HG03432 (cell line): Measurements from ENCODE around the gene ELOVL5.

Experiments
- ATAC-seq: cut with Tn5 transposase; IDR thresholded peaks from one replicate; pipeline ENCODE4 v1.9.1; 2021; ENCODE audit warnings: mild to moderate bottlenecking, moderate library complexity; ENCODE audit not compliant: unreplicated experiment

ELOVL5 gene

DNA sequence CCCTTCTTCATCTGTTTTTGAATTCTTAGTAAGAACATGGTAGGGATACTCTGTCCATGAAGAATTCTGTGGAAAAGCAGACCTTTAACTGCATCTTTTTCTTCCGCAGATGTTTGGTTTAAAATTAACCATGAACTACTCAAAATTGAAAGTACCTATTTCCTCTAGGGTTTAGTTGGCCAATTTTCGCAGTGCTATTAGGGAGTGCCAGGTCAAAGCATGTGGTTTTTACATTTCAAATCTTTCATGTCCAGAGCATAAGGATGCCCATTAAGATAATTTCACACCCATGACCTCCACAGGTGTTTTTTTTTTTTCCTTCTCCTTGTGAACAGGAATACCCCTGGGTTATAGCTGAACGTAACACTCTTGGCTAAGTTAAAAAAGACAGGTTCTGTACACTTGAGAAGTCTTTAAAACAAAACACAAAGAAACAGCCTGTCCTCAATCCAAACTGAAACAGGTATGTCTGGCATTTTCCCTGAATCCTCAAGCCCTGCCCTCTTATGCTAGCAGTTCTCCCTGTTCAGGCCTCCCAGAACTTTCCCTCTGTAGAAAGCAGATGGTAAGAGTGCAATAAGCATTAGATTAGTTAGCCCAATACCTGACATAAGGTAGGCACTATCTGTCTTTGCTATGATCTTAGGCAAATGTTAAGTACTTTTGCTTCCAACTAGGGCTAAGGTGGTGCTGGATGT, 67.1 kb downstream of the ELOVL5 start:
- ATAC-seq = peak; percentile 70

DNA sequence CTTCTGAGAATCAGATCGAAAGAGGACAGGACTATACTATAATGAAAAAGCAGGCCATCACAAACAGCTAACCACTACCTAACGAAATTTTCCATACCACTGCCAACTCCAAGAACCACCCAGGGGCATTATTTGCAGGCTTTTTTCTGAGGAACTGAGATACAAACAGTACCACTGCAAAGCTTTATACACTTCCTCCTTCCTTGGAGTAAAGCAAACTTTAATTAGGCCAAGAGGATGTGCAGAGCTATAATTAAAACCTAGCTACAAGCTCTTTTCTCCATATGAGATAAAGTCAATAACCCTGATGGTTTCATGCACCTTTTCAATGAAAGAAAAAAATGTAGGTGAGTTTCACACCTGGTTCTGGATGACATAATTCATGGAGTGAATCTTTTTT, 68.5 kb downstream of the ELOVL5 start:
- no peak for ATAC-seq

DNA sequence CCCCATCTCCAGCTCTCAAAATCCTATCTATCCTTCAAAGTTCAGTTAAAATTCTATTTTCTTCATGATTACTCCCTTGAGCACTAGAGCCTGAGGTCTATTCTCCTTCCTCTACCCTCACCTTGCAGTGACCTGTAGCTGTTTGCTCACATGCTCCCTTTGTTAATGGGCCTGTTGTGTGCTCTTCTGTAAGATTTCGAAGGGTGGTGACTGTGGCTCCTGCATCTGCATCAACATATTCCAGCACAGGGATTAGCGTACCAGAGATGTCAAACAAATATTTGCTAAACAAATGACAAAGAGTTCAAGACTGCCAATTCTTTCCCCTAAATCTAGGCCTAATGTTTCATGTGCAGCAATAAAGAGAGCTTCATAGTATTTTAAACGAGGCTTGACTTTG, 69.5 kb downstream of the ELOVL5 start:
- ATAC-seq = no peak

DNA sequence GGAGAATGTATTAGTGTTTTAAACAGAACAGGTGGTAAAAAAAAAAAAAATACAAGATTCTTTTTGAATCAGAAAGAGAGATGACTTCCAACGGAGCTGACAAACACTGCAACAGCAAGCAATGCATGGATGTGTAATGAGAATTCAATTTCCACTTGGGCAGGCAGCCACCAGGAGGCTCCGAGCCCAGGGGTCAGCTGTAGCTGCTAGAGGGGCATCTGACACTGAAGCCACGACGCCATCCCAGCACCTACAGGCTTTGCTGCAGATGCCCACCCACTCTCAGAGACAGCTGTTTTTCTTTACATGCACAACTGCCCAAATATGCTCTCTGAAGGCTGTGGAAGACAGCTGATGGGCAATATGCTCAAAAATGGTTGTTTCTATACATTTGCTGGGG, 75.4 kb downstream of the ELOVL5 start:
- ATAC-seq = no peak

DNA sequence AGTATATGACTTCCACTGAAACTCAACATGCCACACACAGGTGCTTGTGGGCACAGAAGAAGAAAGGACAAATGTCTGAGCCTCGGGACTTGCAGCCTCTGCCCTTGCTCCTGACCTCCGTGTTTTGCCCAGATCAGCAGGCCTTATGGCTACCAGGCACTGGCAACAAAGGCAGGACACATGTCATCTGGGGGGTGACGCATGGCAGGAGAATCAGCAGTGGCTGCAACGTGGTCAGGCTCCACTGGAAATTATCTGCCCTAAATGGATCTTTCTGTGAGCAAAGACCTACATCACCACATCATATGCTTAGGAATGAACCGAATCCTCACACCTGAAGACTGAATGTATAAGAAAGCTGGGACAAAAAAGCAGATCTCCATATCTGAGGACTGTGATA, 78.9 kb downstream of the ELOVL5 start:
- ATAC-seq = no peak

DNA sequence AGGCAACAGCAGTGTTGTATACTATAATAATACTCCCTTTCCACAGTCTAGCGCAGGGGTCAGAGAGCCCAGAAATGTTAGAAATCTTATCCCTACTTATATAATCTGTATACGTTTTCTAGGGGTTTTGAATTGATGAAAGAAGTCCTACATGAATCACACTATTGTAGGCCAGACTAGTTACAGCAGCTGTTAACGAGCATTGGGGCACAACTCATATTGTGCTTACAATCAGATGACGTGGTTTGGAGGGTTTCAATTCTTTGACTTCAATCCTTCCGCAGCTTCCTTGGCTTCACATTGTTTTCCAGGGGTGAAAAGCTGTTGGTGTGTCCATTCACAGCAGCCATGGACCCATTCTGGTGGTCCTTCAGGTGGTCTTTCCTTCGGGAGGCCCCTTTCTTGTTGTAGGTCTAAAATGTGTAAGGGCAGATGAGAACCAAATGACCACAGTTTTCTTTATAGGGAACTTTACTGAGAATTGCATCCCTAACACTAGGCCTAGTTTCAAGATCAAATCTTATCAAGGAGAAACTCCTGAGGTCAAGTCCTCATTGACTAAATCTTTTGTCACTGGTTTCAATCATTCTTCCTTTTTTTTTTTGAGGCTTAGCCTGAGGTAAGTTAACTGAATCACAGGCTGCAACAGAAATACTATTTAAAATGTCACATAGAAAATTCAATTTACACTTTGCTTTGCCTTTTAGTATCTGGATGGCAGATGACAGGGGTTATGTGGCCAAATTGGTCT, 79.7 kb downstream of the ELOVL5 start:
- ATAC-seq = no peak

DNA sequence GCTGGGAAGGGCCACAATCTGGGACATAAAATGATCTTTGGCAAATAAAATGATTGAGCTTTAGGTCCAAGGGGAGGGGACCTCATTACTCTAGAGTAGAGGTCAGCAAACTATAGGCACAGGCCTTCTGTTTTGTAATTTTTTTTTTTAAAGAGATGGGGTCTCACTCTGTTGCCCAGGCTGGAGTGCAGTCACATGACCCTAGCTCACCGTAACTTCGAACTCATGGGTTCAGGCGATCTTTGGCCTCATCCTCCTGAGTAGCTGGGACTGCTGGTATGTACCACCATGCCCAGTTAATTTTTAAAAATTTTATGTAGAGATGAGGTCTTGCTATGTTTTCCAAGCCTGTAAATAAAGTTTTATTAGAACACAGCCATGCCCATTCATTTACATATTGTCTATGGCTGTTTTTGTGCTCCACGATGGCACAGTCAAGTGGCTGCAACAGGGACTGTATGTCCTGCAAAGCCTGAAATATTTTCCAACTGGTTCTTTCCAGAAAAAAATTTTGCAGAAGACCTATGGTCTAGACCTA, 82.1 kb downstream of the ELOVL5 start:
- ATAC-seq = no peak

DNA sequence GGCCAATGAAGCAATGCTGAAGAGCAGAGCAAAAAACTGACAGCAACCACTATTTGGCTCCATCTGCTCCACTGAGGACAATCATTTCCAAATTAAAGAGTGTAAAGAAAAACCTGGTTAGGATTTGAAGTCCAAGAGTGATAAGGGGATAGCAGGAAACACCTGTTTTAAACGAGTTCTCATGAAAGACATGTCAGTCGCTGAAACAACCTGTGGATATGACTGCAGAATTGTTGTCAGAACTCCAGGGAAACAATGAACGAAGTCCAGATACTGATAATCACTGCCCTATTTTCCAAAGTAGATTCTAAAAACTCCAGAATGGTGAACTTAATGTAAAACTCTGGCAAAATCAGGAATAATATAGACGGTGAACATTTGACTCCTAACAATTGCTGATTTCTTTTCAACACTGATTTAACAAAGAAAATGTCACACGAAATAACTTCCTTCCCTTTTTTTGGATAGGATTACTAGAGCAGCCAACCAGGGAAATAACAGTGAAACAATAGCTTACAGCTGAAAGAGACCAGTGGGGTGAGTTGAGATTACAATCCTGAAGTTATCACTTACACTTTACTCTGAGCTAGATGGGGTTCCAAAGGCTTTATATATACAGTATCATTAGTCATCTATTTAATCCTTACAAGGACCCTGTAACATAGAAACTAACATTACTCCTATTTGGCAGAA, 83.7 kb downstream of the ELOVL5 start:
- no peak for ATAC-seq

DNA sequence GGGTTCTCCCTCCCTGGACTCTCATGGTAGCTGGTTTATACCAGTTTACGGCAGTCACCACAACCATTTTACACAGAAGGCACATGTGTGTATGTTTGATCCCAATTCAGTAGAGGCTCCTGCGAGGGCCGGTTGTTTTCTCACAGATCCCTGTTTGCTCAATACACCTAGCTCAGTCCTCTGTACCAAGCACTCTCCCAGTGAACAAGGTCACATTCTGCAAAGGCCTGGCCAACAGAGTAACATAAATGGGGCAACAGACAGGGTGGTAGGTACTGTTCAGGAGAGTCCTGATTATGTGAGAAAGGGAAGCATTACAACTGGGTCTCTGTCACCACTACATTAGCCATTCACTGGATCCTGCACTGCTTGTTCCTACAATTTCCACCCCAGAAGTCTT, 84.4 kb downstream of the ELOVL5 start:
- no peak for ATAC-seq

DNA sequence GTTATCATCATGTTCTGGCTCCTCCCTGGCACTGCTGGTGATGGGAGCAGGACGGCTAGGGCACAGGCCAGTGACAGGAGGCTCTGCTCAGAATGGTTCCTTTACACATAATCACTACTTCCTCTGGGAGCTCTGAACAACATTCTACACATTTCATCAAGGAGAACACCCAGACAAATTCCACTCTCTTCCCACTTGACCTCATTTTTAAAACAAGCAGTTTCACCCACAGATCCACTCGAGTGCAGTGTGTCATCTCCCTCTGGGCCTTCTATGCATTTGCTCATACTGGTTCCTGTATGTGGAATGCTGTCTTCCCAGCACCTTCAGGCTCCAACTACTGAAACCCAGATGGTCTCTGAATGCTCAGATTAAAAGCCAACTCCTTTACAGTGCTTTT, 84.8 kb downstream of the ELOVL5 start:
- ATAC-seq = no peak

DNA sequence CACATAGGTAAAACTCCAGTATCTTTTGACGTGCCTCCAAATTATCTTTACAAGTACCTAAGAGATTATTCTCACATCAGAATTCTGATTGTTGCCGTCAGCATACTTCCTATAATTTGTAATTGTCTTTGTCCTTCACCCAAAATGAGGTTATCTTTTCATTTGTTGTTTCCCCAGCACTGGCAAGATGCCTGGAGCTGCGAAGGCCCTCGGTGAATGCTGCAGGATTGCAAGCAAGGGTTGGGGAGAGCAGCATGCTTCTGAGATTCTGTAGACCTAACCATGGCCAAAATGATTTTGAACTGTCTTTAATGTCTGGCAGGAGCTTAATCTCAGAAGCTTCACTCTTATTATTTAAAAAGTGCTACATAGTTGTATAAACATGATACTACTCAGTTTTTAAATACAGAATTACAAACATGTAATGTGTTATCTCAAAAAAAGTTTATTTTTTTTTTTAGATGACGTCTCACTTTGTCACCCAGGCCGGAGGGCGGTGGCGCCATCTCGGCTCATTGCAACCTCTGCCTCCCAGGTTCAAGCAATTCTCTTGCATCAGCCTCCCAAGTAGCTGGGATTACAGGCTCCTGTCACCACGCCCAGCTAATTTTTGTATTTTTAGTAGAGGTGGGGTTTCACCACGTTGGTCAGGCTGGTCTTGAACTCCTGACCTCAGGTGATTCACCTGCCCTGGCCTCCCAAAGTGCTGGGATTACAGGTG, 88.7 kb downstream of the ELOVL5 start:
- ATAC-seq = no peak

DNA sequence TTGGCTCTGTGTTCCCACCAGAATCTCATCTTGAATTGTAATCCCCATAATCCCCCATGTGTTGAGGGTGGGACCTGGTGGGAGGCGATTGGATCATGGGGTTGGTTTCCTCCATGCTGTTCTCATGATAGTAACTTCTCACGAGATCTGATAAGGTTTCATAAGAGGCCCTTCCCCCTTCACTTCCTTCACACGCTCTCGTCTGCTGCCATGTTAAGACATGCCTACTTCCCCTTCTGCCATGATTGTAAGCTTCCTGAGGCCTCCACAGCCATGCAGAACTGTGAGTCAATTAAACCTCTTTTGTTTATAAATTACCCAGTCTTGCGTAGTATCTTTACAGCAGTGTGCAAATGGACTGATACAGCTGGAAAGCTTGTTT, 90.0 kb downstream of the ELOVL5 start:
- no peak for ATAC-seq

DNA sequence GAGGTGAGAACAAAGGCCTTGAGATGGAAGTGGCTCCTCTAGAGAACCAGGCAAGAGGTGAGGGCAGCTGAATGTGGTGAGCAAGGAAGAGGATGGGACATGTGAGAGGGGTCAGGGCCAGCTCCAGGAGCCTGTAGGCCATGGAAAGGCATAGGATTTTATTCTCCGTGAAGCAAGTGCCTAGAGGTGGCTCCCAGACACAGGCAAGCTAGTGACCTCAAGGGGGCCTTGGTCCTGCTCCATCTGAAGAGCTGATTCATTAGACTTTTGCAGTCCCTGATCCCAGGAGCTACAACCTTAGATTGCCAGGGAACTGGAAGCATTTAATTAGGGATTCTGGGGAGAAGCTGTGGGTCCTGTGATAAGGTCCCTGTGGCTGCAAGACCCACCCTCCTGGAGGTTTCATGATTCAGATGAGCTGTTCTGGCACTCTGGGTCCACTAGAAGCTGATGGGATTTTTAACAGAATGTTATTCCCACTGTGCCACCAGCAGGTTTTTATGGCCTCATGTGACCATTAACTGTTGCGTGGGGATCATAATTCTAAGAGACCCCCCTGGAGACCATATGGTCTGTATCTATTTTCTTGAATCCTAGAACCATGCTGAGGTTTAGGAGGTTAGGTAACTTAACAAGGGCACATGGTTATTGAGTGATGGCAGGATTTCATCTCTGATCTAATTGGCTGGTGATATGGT, 90.5 kb downstream of the ELOVL5 start:
- ATAC-seq = no peak

DNA sequence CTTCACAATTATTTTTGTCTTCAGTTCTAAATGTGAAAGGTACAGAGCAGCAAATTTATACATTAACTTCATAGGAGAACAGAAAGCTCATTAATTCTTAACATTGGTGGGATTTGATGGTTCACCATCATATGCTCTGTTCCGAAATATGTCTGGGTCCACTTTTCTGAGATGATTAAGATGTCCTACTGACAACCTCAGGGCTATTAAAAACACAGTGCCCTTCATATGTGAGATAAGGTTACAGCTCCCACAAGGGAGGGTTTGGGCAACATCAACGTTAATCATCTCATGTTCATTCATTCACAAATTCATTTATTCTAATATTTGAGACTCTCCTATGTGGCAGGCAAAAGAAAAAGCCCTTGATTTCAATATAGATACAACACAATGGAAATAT, 91.2 kb downstream of the ELOVL5 start:
- no peak for ATAC-seq

DNA sequence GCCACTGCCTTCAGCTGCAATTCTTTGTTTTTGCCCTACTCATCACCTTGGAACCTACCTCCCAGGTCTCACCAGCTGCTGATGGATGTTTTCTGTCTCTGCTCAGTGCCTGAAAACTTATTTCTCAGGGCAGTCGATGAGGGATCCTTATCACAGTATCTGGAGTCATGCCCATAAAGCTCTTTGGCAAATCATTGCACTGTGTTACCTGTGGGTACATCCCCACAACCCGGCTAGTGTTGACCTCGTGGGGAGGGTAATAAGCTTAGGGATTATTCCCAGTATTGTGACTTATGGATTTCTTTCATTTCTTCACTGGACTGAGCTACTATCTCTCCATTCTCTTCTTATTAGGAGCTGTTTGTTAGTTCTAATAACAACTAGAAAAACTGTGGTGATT, 91.7 kb downstream of the ELOVL5 start:
- no peak for ATAC-seq

DNA sequence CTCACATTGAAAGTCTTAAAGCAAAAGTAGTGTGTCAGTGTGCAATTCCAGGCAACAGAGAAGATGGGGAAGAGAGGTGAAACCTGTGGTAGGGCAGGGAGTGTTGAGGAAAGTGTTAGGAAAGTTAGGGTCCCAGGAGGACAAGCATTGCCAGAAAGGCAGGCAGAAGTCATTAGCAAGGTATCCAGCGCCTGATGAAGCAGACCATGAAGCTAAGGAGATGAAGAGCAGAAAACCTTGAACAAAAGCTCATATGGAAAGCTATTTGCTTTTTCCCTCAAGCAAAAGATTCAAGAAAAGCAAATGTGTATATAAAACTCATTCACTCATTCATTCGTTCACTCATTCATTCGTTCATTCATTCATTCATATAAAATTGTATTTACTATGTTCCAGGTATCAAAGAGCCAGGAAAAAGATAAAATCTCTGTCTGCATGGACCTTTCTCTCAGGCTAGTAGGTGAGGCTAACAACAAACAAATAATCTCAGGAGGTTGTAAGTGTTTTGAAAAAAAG, 96.5 kb downstream of the ELOVL5 start:
- no peak for ATAC-seq

DNA sequence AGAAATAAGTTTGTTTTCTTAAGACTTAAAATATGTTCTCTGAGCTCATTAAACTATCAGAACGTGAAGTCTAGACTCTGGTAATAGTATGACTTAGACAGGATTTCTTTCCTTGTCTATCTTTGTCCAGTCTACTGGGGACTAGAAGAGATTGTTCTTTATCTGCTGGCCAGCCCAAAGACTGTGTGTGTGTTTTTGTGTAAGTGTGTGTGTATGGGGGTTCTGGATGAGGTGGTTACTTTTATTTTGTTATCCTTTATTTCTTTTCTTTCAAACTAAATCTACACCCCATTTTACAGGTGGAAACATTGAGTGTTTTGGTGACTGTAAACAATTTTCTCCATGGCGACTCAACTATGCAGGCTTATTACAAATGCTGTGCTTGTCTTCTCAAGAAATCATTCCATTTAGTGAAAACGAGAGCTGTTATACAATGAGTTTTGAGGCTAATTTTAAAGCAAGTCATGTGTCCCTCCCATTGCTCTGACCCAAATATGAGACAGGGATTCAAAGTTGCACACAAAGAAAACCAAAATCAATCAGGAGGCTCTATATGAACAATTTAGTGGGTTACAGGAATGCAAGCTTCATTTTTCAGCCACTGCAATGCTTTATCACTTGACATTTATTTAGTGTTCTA, 97.6 kb downstream of the ELOVL5 start:
- no peak for ATAC-seq

DNA sequence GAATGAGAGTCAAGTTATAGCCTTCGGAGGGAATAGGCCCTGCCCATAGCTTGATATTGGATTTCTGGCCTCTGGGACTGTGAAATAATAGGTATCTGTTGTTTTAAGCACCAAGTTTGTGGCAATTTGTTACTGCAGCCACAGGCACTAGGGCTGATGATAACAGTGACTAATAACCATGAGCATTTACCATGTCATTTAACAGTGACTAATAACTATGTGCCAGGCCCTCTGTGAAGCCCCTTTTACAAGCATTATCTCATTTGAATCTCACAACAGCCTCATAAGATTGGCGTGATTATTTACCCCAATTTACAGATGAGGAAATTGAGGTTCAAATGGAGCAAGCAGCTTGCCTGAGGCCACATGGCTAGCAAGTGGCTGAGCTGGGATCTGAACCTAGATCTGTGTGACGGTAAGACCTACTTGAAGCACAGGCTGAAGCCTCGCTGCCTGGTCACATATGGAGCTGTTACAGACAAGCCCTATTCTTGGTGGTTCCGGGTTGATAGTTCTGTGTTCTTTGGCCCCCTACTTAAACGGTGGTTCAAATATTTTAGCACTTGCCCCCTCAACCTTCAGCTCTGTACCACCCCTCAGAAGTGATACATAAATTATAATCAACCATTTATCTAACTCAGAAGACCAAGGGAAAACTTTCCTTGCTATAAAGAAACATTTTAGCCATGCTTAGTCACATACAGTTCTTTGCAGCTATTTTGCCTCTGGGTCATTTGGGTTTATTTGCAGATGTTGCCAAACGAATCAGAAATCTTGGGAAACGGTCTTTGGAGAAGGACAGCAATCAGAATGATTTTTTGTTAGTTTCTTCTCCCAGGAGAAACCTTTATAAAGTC, 98.3 kb downstream of the ELOVL5 start:
- no peak for ATAC-seq

DNA sequence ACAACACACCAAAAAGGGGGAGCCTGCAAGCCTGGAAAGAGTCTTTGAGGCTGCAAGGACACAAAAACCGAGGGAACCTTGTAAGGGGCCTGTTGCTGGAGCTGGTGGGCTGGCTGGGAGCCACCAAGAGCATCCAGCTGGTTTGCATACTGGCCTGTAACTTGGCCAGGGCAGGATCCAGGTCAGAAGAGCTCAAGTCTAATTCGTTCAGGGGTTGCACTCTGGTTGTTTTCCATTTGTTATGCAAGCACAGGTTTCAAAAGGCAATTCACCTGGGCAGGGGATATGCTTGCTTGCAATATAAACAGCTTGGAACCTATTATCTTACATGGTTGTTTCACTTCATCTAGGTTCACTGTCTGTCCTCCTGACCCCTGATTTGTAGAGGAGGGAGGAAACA, 101.8 kb downstream of the ELOVL5 start:
- no peak for ATAC-seq
